Coronary artery (tissue), 2 donors: ENCODE data around the gene DBI.

Experiments
- DNase-seq: peaks from one replicate; pipeline ENCODE4 v3.0.0-alpha.2; 2017; ENCODE audit warnings: low spot score
- H3K27ac ChIP-seq, 2 donors: fragments of 200-600 bp; sonication (generic); one replicate each; pipeline ENCODE4 v1.5.1; 2016 to 2019
- H3K4me3 ChIP-seq: fragments of 200-600 bp; sonication (generic); 2 replicates; pipeline ENCODE4 v1.5.1; 2016; ENCODE audit warnings: mild to moderate bottlenecking, moderate library complexity
- CTCF ChIP-seq: fragments of 200-600 bp; sonication (generic); IDR thresholded peaks from one replicate; pipeline ENCODE4 v1.5.1; 2019; ENCODE audit warnings: antibody characterized with exemption

DBI gene

DNA sequence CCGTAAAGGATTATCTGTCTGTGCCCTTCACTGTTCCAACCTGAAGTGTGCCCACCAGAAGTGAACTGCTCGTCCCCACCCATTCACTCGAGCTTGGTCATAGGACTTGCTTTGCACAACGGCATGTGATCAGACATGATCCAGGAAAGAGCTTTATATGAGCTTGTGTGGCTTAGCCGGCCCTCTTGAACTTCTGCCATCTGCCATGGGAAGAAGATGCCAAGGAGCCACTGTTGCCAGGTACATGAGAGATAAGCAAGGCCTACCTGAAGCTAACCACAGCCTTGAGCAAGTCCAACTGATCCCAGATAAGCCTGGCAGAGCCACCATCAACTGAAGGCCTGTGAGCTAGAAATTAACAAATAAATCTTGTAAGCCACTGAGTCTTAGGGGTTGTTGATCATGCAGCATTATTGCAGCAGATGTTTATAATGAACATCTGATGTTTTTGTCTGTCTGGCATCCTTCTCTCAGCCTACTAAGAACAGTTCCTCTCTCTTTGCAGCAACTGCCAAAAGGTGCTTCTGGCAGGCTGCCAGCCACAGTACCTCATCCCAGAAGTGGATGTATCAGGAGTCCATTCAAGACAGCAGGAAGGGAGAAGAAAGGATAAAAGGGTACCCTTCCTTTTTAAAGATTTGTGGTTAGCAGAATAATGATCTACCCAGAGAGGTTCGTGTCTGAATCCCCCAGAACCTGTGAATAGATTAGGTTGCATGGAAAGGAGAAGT is 16.8 kb downstream of the DBI start:
- no peak for DNase-seq
- TF ChIP-seq CTCF = no peak
- H3K27ac ChIP-seq = no peak overlapping the region
- H3K4me3 ChIP-seq = no peak overlapping the region

DNA sequence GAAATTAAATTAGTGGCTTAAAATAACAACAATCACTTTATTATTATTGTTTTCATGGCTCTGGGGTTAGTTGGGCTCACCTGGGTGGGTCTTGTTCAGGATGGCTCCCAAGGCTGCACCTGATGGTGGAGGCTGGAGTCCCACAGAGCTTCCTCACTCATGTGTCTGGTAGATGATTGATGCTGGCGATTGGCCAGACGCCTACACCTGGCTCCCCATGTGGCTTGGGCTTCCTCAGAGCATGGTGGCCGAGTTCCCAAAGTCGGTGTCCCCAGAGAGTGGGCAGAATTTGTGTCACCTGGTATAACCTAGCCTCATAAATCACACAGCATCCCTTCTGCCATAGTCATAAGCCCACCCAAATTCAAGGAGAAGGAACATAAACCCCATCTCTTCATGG is 18.2 kb downstream of the DBI start:
- Histone ChIP-seq H3K4me3 (no peak overlapping the region), H3K27ac (no peak overlapping the region)
- TF ChIP-seq CTCF = no peak
- DNase-seq = no peak

DNA sequence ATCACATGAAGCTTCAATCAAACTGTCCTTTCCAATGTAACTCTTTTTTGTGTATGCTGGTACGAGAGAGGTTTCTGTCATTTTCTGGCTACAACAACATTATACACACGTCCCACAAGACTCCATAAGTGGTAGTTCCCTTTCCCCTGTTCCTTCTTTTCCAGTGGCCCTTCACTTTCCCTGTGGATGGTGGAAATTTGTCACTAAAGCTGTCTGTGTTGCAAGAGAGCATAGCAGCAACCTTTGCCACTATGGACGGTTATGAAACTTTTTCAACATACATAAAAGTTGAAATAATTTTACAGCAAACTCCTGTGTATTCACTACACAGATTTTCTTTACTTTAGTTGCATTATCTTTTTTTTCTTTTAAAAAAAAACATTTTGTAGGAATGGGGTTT is 18.7 kb downstream of the DBI start:
- Histone ChIP-seq H3K4me3 (no peak overlapping the region), H3K27ac (no peak overlapping the region)
- no peak for DNase-seq
- no peak for TF ChIP-seq CTCF

- Histone ChIP-seq H3K4me3 (no peak overlapping the region), H3K27ac (peak overlapping the region; percentile 33 to 77)
- DNase-seq = no peak
- no peak for TF ChIP-seq CTCF
These were observed 20.8 kb downstream of the DBI start for GRCh38 chr2:119387381-119388129.

DNA sequence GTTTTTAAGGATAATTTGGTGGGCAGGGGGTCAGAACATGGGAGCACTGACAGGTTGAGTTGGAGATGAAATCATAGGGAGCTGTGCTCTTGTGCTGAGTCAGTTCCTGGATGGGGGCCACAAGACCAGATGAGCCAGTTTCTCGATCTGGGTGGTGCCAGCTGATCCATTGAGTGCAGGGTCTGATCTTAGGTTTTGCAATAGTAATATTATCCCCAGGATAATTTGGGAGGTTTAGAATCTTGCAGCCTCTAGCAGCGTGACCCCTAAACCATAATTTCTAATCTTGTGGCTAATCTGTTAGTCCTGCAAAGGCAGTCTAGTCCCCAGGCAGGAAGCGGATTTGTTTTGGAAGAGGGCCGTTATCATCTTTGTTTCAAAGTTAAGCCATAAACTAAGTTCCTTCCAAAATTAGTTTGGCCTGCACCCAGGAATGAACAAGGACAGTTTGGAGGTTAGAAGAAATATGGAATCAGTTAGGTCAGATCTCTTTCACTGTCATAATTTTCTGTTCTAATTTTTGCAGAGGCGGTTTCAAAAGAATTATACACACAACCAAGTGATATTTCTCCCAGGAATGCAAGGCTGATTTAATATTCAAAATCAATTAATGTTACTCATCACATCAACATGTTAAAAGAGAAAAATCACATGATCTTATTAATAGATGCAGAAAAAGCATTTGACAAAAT is 23.0 kb downstream of the DBI start:
- DNase-seq = no peak
- Histone ChIP-seq H3K4me3 (no peak overlapping the region), H3K27ac (no peak overlapping the region)
- TF ChIP-seq CTCF = no peak

GRCh38 chr2:119393971-119394748 is 27.4 kb downstream of the DBI start:
- no peak for TF ChIP-seq CTCF
- DNase-seq = no peak
- H3K4me3 ChIP-seq = no peak overlapping the region
- H3K27ac ChIP-seq = no peak overlapping the region
